Esophagus squamous epithelium (tissue), 4 donors: ENCODE results near the gene RUFY4.

ENCODE experiments used
- POLR2A ChIP-seq, 4 donors: fragments of 450-650 bp; IDR thresholded peaks; one replicate each; pipeline ENCODE4 v1.6.1; 2017; ENCODE audit warnings: antibody characterized with exemption in 4 of 4, mild to moderate bottlenecking in 4 of 4, moderate library complexity in 3 of 4
- TF ChIP-seq, protein P1 (sequence below), 6 experiments: fragments of 450-650 bp in 4 of 6; fragments of 200-600 bp in 2 of 6; sonication (generic) in 2 of 6; IDR thresholded peaks; one replicate each; pipeline ENCODE4 v1.5.1; 2016 to 2019; ENCODE audit warnings: antibody characterized with exemption in 6 of 6, mild to moderate bottlenecking in 4 of 6, moderate library complexity in 4 of 6

DNA sequence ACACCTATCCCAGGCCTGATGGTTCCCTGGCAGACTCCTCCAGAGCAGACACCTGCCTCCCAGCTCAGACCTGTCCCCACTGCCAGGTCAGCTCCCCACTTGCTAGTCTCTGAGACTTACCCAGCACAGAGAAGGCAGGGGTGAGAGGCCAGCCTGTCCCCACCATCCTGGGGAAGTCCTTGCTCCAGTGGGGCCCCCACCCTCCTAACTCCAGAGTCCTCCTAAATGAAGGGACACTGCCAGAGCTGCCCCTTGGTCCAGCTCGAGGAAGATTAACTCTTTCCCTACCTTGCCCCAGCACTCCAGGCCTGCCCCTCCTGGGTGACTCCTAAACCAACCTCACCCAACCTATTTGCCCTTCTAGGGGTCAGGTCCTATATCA lies 35.9 kb upstream of the RUFY4 start:
- TF ChIP-seq, protein P1, sequence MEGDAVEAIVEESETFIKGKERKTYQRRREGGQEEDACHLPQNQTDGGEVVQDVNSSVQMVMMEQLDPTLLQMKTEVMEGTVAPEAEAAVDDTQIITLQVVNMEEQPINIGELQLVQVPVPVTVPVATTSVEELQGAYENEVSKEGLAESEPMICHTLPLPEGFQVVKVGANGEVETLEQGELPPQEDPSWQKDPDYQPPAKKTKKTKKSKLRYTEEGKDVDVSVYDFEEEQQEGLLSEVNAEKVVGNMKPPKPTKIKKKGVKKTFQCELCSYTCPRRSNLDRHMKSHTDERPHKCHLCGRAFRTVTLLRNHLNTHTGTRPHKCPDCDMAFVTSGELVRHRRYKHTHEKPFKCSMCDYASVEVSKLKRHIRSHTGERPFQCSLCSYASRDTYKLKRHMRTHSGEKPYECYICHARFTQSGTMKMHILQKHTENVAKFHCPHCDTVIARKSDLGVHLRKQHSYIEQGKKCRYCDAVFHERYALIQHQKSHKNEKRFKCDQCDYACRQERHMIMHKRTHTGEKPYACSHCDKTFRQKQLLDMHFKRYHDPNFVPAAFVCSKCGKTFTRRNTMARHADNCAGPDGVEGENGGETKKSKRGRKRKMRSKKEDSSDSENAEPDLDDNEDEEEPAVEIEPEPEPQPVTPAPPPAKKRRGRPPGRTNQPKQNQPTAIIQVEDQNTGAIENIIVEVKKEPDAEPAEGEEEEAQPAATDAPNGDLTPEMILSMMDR (IDR thresholded peaks at IDR 0.05), result no peak
- TF ChIP-seq POLR2A (IDR thresholded peaks at IDR 0.05), result no peak
